Chondrocyte (in vitro differentiated cells): Measurements from ENCODE around the gene LCE5A. TPM values are rescaled to one million over a fixed set of nuclear protein-coding genes. Genes with fewer than 3 reads are reported as not detected.

Experiments
- DNase-seq: peaks from one replicate; pipeline ENCODE4 v3.0.0; 2021; ENCODE audit warnings: mixed read lengths, low spot score
- H3K27ac Mint-ChIP-seq: one replicate; pipeline ENCODE4 v1.8.0; 2021; ENCODE audit warnings: mild to moderate bottlenecking, moderate library complexity, mixed read lengths; ENCODE audit not compliant: unreplicated experiment
- H3K27me3 Mint-ChIP-seq: 2 replicates; pipeline ENCODE4 v1.8.0; 2021; ENCODE audit warnings: low read depth, mixed read lengths
- H3K36me3 Mint-ChIP-seq: 2 replicates; pipeline ENCODE4 v1.8.0; 2021; ENCODE audit warnings: low read depth, mixed read lengths
- H3K4me1 Mint-ChIP-seq: 2 replicates; pipeline ENCODE4 v1.8.0; 2021; ENCODE audit warnings: low read depth, mild to moderate bottlenecking, mixed read lengths
- H3K4me3 Mint-ChIP-seq: one replicate; pipeline ENCODE4 v1.8.0; 2021; ENCODE audit warnings: mild to moderate bottlenecking, moderate library complexity, mixed read lengths; ENCODE audit not compliant: unreplicated experiment
- H3K9me3 Mint-ChIP-seq: 2 replicates; pipeline ENCODE4 v1.8.0; 2021; ENCODE audit warnings: low read depth, mixed read lengths
- CTCF ChIP-seq: fragments of 200-600 bp; sonication (generic); IDR thresholded peaks from 2 replicates; pipeline ENCODE4 v1.5.0; 2021; ENCODE audit warnings: antibody characterized with exemption, mild to moderate bottlenecking, moderate library complexity
- total RNA-seq: library from RNA; stranded (reverse); gene quantifications from 3 replicates; pipeline ENCODE4 v1.2.1, GENCODE V29; 2021

Gene LCE5A
- total RNA-seq, 1 donor from 2014 or later, result not detected

- no peak overlapping the region for H3K4me3 Mint-ChIP-seq
- H3K36me3 Mint-ChIP-seq, result no peaks in the 10 kb centered on the region
- no peaks in the 10 kb centered on the region for H3K4me1 Mint-ChIP-seq
- no peak for DNase-seq
- H3K27me3 Mint-ChIP-seq, result no peaks in the 10 kb centered on the region
- peaks cover 13% of the 10 kb centered on the region for H3K9me3 Mint-ChIP-seq
- no peak overlapping the region for H3K27ac Mint-ChIP-seq
- no peak for TF ChIP-seq CTCF
These were observed 5.5 kb downstream of the LCE5A start for GRCh38 chr1:152516082-152516481.

- peaks cover 14% of the 10 kb centered on the region for H3K9me3 Mint-ChIP-seq
These were observed 6.7 kb downstream of the LCE5A start for GRCh38 chr1:152517237-152517811.

DNA sequence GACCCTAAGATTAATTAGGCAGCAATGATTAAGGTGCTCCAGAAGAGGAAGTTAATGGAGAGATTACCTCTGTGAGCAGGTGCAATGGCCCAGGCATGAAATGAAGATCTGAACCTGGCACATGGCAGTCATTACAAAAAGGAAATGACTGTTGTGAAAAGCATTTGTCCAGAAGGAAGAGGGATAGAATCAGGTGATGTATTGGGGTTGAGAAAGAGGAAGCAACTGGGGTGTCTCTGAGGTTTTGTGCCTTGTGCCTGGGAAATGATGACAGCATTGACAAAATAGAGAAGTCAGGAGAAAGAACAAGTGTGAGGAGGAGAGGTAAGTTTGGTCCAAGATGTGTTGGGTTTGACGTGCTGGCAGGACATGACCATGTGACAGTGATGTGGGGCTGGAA lies 9.2 kb downstream of the LCE5A start:
- H3K36me3 Mint-ChIP-seq, result no peaks in the 10 kb centered on the region
- no peaks in the 10 kb centered on the region for H3K27me3 Mint-ChIP-seq
- no peak for TF ChIP-seq CTCF
- no peak for DNase-seq
- peaks cover 16% of the 10 kb centered on the region for H3K9me3 Mint-ChIP-seq
- no peak overlapping the region for H3K4me3 Mint-ChIP-seq
- no peaks in the 10 kb centered on the region for H3K4me1 Mint-ChIP-seq
- H3K27ac Mint-ChIP-seq, result no peak overlapping the region

More at GRCh38 chr1:152517237-152517811, 6.7 kb downstream of the LCE5A start:
- TF ChIP-seq CTCF, result no peak
- Mint-ChIP-seq H3K27me3 (no peaks in the 10 kb centered on the region), H3K4me3 (no peak overlapping the region), H3K36me3 (no peaks in the 10 kb centered on the region), H3K27ac (no peak overlapping the region), H3K4me1 (no peaks in the 10 kb centered on the region)
- no peak for DNase-seq

DNA sequence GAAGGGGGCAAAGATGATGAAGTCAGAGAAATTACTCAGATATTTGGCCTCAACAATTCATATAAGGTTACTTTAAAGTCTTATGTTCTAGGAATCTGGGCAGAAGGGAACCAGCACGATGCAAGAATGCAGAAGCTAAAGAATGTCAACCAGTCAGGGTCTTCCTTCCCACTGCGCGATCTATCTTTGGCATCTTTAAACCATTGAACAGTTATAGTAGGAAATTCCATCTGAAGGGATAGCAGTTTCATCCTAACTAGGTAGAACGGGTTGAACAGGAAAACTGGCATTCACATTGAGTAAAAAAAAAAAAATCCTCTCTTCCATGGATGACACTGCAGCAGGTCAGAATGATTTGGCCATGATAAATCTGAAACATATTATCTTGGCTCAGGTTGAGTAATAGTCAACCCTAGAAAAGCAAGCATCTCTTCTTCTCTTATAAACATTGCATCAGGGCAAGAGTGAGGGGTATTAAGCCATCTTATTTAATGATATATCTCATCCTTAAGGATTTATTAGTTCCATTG lies 10.0 kb downstream of the LCE5A start:
- Mint-ChIP-seq H3K27ac (no peak overlapping the region), H3K4me3 (no peak overlapping the region), H3K9me3 (peaks cover 15% of the 10 kb centered on the region), H3K36me3 (no peaks in the 10 kb centered on the region), H3K27me3 (no peaks in the 10 kb centered on the region), H3K4me1 (no peaks in the 10 kb centered on the region)
- TF ChIP-seq CTCF, result no peak
- DNase-seq, result no peak

DNA sequence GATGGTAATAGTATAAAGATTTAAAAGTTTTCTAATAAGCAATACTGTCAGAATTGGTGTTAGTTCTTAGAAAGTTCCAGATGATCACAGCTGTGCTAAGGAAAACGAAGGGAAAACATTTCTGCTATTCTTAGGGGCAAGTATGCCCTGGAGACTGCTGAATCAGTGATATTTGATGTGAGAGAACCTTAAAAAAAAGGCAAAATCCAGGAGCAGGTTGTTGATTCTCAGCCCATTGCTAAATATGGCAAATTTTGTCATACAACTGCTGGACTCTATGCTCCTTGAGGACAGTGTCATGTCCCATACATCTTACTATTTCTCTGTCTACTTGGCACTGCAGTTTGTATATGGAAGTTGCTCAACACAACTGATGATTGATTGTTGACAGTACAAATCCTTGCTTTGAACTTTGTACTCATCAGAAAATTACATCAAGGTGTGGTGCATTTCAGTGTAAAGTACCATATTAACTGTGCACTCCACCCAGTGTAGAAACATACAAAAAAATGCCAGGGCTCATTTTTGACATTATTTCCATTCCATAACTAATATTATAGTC lies 14.6 kb downstream of the LCE5A start:
- H3K27me3 Mint-ChIP-seq, result no peaks in the 10 kb centered on the region
- H3K27ac Mint-ChIP-seq, result no peak overlapping the region
- H3K36me3 Mint-ChIP-seq, result no peaks in the 10 kb centered on the region
- H3K4me1 Mint-ChIP-seq, result no peaks in the 10 kb centered on the region
- TF ChIP-seq CTCF, result no peak
- H3K9me3 Mint-ChIP-seq, result peaks cover 48% of the 10 kb centered on the region
- no peak for DNase-seq
- H3K4me3 Mint-ChIP-seq, result no peak overlapping the region
